Measurements from ENCODE around the gene TM9SF4.

Gene TM9SF4

DNA sequence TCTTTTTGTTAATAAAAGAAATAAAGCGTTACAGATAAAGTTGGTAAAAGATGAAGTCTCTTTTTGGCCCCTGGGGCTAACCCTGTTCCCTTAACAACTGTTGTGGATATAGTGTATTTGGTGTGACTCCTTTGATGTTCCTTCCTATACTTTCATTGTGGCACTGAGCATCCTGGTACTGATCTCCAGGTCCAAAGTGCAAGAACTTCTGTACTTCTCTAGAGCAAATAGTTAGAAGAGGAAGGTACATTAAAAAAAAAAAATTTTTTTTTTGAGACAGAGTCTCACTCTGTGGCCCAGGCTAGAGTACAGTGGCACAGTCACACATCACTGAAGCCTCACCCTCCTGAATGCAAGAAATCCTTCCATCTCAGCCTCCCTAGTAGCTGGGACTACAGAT is 104.4 kb downstream of the TM9SF4 start:
- no peak for DNase-seq

DNA sequence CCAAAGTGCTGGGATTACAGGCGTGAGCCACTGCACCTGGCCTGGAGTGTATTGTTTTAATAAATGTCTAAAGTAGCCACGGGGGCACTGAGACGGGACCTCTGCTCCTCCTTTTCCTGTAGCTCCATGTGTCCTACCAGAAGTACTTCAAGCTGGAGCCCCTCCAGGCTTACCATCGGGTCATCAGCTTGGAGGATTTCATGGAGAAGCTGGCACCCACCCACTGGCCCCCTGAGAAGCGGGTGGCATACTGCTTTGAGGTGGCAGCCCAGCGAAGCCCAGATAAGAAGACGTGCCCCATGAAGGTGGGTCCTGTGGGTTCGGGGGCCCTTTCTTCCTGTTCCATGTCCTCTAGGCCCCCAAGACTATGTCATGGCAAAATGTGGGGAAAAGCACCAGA is 105.6 kb downstream of the TM9SF4 start:
- DNase-seq = no peak

DNA sequence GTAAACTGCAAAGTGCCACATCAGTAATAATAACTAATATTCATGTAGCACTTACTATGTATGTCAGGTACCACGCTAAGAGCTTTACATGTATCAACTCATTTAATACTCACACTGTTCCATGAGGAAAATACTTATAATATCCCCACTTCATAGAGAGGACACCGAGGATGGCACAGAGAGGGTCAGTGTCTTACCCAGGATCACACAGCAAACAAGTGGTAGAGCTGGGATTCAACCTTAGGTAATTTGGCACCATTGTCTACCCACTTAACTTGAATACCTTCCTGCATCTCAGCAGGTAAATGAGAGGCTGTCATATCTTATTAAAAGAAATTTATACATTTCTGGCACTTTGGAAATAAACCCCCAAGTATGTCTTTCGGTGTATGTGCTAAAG is 106.2 kb downstream of the TM9SF4 start:
- DNase-seq = no peak

DNA sequence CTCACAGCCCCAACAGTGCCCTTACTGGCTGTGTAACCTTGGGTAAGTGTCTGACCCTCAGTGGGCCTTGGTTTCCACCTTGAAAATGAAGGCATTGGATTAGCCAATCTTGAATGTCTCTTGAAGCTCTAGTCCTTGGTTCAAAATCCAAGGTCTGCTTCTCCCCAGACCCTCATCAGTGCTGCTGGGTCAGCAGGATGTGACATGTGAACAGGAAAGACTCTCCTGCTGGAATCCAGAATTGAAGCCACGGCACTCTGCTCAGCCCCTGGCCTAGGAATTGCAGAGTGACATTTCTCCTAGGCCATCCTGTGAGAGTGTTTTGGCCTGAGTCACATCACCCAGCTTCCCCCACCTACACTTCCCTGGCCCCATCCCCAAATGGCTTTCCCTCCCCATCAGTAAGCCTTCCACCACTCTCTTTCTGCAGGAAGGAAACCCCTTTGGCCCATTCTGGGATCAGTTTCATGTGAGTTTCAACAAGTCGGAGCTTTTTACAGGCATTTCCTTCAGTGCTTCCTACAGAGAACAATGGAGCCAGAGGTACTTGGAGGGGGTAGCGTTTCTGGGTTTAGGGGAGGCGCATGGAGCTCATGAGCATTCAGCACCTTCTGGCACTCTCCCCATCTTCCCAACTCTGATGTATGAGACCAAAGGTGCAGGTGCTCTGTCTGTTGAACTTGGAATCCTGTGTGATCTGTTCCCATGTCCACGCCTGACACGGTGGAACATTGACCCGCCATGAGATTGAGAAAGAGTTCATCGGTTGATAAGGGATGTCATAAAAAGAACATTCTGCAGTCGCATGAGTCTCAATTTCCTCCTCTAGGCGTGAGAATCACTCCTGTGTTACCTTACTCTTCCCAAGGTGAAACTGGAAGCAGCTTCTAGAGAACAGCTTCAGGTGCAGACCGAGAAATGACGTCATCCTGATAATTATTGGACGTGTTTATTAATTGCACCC is 106.9 kb downstream of the TM9SF4 start:
- DNase-seq = no peak
